ENCODE data around the gene FYN.

FYN gene

GRCh38 chr6:111812060-111813038 is 60.9 kb downstream of the FYN start:
- peak; percentile 27 for DNase-seq (ENCODE audit: low read depth, low spot score)
- peak overlapping the region; percentile 55 for H3K27ac ChIP-seq

GRCh38 chr6:111810294-111811131 is 62.7 kb downstream of the FYN start:
- DNase-seq (ENCODE audit: low read depth, low spot score), result no peak
- no peak overlapping the region for H3K27ac ChIP-seq

GRCh38 chr6:111809766-111810165 is 63.5 kb downstream of the FYN start:
- H3K27ac ChIP-seq, result no peak overlapping the region
- no peak for DNase-seq (ENCODE audit: low read depth, low spot score)

GRCh38 chr6:111809264-111809663 is 64.0 kb downstream of the FYN start:
- no peak overlapping the region for H3K27ac ChIP-seq
- no peak for DNase-seq (ENCODE audit: low read depth, low spot score)

- no peak for DNase-seq (ENCODE audit: low read depth, low spot score)
- H3K27ac ChIP-seq, result no peak overlapping the region
These were observed 64.8 kb downstream of the FYN start for GRCh38 chr6:111808493-111808892.

- no peak for DNase-seq (ENCODE audit: low read depth, low spot score)
- no peak overlapping the region for H3K27ac ChIP-seq
These were observed 66.4 kb downstream of the FYN start for GRCh38 chr6:111806561-111807497.

- H3K27ac ChIP-seq, result no peak overlapping the region
- no peak for DNase-seq (ENCODE audit: low read depth, low spot score)
These were observed 67.1 kb downstream of the FYN start for GRCh38 chr6:111806165-111806547.

GRCh38 chr6:111805511-111806164 is 67.6 kb downstream of the FYN start:
- no peak for DNase-seq (ENCODE audit: low read depth, low spot score)
- H3K27ac ChIP-seq, result no peak overlapping the region

GRCh38 chr6:111804627-111805235 is 68.5 kb downstream of the FYN start:
- no peak overlapping the region for H3K27ac ChIP-seq
- DNase-seq (ENCODE audit: low read depth, low spot score), result no peak

GRCh38 chr6:111803804-111804203 is 69.4 kb downstream of the FYN start:
- no peak overlapping the region for H3K27ac ChIP-seq
- DNase-seq (ENCODE audit: low read depth, low spot score), result no peak

- H3K27ac ChIP-seq, result no peak overlapping the region
- DNase-seq (ENCODE audit: low read depth, low spot score), result no peak
These were observed 69.9 kb downstream of the FYN start for GRCh38 chr6:111803371-111803770.

- DNase-seq (ENCODE audit: low read depth, low spot score), result no peak
- no peak overlapping the region for H3K27ac ChIP-seq
These were observed 70.4 kb downstream of the FYN start for GRCh38 chr6:111802720-111803330.

- no peak for DNase-seq (ENCODE audit: low read depth, low spot score)
- H3K27ac ChIP-seq, result no peak overlapping the region
These were observed 71.2 kb downstream of the FYN start for GRCh38 chr6:111802015-111802414.

GRCh38 chr6:111800821-111801220 is 72.4 kb downstream of the FYN start:
- DNase-seq (ENCODE audit: low read depth, low spot score), result no peak
- no peak overlapping the region for H3K27ac ChIP-seq

- no peak overlapping the region for H3K27ac ChIP-seq
- DNase-seq (ENCODE audit: low read depth, low spot score), result no peak
These were observed 72.9 kb downstream of the FYN start for GRCh38 chr6:111800259-111800765.

- DNase-seq (ENCODE audit: low read depth, low spot score), result no peak
- no peak overlapping the region for H3K27ac ChIP-seq
These were observed 73.5 kb downstream of the FYN start for GRCh38 chr6:111799576-111800258.

- no peak overlapping the region for H3K27ac ChIP-seq
These were observed 74.9 kb downstream of the FYN start for GRCh38 chr6:111798281-111798725.

More at GRCh38 chr6:111798281-111798725, 74.9 kb downstream of the FYN start:
- no peak for DNase-seq (ENCODE audit: low read depth, low spot score)
